DOHH2 (cell line): ENCODE measurements around the gene GKN1.

ENCODE experiments used
- H3F3A ChIP-seq: fragments of 200-600 bp; sonication (generic), shearing (Covaris generic); 2 replicates; pipeline ENCODE4 v1.6.0; 2016; ENCODE audit warnings: antibody characterized with exemption, mild to moderate bottlenecking; ENCODE audit not compliant: control insufficient read depth, insufficient read depth
- H3K27ac ChIP-seq: fragments of 200-600 bp; sonication (generic); 2 replicates; pipeline ENCODE4 v1.5.1; 2014; ENCODE audit warnings: low read depth, mild to moderate bottlenecking, low read length, moderate library complexity
- H3K27me3 ChIP-seq: fragments of 200-600 bp; sonication (generic); 2 replicates; pipeline ENCODE4 v1.6.1; 2014; ENCODE audit warnings: mild to moderate bottlenecking, low read length, mixed read lengths; ENCODE audit not compliant: control insufficient read depth
- H3K36me3 ChIP-seq: fragments of 200-600 bp; sonication (generic); 2 replicates; pipeline ENCODE4 v1.6.1; 2014; ENCODE audit warnings: mild to moderate bottlenecking, low read length, moderate library complexity, mixed read lengths; ENCODE audit not compliant: control insufficient read depth
- H3K4me1 ChIP-seq: fragments of 200-600 bp; sonication (generic); 2 replicates; pipeline ENCODE4 v1.6.1; 2014; ENCODE audit warnings: mild to moderate bottlenecking, low read length, mixed read lengths; ENCODE audit not compliant: control insufficient read depth
- H3K4me2 ChIP-seq: fragments of 200-600 bp; sonication (generic); 2 replicates; pipeline ENCODE4 v1.6.0; 2014; ENCODE audit warnings: mild to moderate bottlenecking, low read length, moderate library complexity
- H3K4me3 ChIP-seq: fragments of 200-600 bp; sonication (generic); 2 replicates; pipeline ENCODE4 v1.5.1; 2014; ENCODE audit warnings: mild to moderate bottlenecking, low read length, mixed read lengths
- H3K79me2 ChIP-seq: fragments of 200-600 bp; sonication (generic); 2 replicates; pipeline ENCODE4 v1.6.1; 2014; ENCODE audit warnings: mild to moderate bottlenecking, low read length, mixed read lengths; ENCODE audit not compliant: control insufficient read depth
- H3K9me2 ChIP-seq: fragments of 200-600 bp; sonication (generic); replicated peaks from 2 replicates; pipeline ENCODE4 v1.6.1; 2014; ENCODE audit warnings: mild to moderate bottlenecking, low read length, mixed read lengths; ENCODE audit not compliant: control insufficient read depth
- H3K9me3 ChIP-seq: fragments of 200-600 bp; sonication (generic); 2 replicates; pipeline ENCODE4 v1.6.1; 2014; ENCODE audit warnings: antibody characterized with exemption, low read length, mixed read lengths; ENCODE audit not compliant: control insufficient read depth, insufficient read depth
- H4K20me1 ChIP-seq: fragments of 200-600 bp; sonication (generic); 2 replicates; pipeline ENCODE4 v1.6.0; 2014; ENCODE audit warnings: low read depth, mild to moderate bottlenecking, antibody characterized with exemption, low read length, moderate library complexity; ENCODE audit not compliant: control insufficient read depth, insufficient read depth
- CTCF ChIP-seq: fragments of 200-600 bp; sonication (generic); IDR thresholded peaks from one replicate; pipeline ENCODE4 v1.5.1; 2014; ENCODE audit warnings: antibody characterized with exemption, mild to moderate bottlenecking, low read depth, low read length; ENCODE audit not compliant: poor library complexity, severe bottlenecking

The GKN1 gene

GRCh38 chr2:69026691-69027459 is 52.4 kb downstream of the GKN1 start:
- Histone ChIP-seq H3K27me3 (peaks cover 15% of the 10 kb centered on the region), H3K4me1 (no peaks in the 10 kb centered on the region), H3K27ac (no peak overlapping the region), H3F3A (no peaks in the 10 kb centered on the region), H3K4me2 (no peak overlapping the region), H4K20me1 (no peaks in the 10 kb centered on the region), H3K9me2 (no peaks in the 10 kb centered on the region), H3K79me2 (no peaks in the 10 kb centered on the region), H3K4me3 (no peak overlapping the region), H3K36me3 (no peaks in the 10 kb centered on the region), H3K9me3 (no peaks in the 10 kb centered on the region)
- TF ChIP-seq CTCF, result no peak
